GM18517 (cell line): ENCODE measurements around the gene PADI2.

Source experiments
- ATAC-seq: cut with Tn5 transposase; IDR thresholded peaks from one replicate; pipeline ENCODE4 v1.9.1; 2021; ENCODE audit warnings: mild to moderate bottlenecking, moderate library complexity; ENCODE audit not compliant: unreplicated experiment

The PADI2 gene

DNA sequence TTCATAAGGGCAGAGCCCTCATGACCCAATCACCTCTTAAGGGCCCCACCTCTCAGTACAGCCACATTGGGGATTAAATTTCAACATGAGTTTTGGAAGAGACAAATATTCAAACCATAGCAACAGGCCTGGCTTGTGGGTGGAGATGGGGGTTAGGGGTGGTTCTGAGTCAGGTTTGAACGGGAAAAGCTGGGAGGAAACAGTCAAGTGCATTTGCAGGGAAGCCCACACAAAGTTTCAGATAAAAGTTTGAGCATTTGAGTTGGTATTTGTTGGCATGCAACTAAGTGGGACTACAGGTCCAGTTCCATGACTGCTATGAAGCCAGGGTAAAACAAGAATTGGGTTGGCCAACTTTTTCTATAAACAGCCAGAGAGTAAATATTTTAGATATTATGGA is 21.0 kb upstream of the PADI2 start:
- no peak for ATAC-seq

DNA sequence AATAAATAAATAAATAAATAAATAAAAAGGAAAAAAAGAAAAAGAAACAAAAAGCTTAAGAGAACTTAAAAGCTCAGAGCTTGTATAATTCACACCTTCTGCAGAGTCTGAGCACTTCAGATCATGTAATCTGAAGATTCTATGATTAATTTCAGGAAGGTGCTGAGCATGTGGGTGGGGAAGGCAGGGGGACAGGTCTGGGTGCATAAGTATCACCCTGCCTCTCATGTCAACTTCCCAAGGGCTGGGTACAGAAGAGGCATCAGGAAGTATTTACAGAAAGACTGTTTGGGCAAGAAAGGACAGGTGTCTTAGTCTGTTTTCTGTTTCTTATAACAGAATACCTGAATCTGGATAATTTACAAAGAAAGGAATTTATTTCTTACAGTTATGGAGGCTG is 20.4 kb upstream of the PADI2 start:
- no peak for ATAC-seq

DNA sequence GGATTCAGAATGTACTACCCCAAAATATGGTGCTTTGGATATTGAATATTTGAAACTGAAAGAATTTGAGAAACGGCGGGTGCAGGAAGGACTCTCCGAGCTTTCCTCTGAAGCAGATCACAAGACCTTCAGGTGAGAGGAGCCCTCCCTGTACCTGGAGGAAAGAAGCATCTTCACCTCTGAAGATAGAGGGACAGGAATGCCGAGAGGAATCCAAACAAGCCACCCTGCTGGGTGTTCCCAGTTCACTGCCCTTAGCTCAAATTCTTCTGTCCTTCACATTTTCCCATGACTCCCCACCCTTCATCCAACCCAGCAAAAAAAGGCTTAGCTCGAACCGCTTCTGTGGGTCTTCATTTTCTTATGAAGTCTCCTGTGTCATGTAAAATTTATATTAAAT is 18.2 kb upstream of the PADI2 start:
- ATAC-seq, result no peak

DNA sequence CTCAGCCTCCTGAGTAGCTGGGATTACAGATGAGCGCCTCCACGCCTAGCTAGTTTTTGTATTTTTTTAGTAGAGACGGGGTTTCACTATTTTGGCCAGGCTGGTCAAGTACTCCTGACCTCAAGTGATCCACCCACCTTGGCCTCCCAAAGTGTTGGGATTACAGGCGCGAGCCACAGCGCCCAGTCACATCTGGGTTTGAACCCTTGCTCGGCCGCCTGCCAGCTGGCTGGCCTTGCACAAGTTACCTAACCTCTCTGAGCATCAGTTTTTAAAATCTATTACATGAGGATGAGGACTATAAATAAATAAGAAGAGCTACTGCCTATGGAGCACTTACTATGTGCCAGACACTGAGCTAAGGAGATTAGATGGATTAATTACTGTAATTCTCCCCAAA is 17.7 kb upstream of the PADI2 start:
- no peak for ATAC-seq

DNA sequence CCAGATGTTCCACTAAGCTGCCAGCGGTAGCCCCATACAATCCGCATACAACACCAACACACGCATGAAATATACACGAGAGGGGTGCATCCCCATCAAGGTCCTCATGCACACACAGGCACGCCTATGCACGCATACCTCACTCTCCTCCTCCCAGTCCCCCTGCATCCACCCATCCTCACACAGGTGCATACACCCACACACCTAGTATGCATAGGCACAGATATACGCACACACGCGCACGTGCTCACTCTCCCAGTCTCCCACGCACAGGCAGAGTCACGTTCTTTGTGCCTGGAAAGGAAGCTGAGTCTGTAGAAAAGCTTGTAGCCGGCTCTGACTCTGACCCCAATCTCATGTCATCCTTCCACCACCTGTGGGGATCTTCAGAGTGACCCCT is 16.9 kb upstream of the PADI2 start:
- no peak for ATAC-seq

DNA sequence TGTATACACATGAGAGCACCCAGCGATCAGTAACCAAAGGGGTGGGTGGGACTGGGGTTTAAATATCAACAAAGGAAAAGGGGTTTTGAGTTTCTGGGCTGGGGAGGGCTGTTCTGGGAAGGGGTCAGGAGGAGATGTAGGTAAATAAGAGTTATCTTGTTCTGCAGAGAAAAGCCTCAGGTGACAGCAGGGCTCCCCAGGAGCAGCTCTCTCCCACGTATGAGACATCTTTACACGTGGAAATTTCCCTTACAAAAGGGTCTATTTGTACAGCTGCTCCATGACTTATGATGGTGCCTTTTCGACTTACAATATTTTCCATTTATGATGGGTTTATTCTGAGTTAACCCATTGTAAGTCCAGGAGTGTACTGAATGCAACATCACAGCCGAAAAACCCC is 16.3 kb upstream of the PADI2 start:
- no peak for ATAC-seq

DNA sequence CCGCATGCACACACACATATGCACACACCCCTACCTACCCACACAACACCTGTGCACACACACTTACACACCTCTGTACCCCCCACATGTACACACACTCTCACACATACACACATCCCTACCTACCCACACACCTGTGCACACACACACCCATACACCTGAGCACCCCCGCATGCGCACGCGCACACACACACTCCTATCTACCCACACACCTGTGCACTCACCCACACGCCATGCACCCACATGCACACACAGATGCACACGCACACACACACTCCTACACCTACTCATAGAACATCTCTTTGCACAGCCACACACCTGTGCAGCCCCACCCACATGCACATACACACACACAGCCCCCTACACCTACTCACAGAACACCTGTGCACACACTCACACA is 15.5 kb upstream of the PADI2 start:
- ATAC-seq, result no peak

DNA sequence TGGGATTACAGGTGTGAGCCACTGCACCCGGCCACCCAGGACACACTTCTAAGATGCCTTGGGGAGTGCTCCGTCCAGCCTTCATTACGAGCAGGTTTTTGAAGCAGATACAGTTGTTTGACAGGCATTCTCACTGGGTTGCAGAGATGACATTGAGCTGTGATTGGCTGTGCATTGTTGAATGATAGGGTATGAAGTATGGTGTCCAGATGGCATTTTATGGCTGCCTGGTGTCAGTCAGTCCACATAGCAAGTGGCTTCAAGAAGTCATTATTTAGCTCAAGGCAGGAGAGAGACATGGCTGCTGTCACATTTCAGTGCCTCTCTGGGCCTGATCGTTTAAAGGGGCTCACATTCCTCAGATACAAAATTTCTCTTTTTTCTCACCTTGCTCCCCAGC is 14.8 kb upstream of the PADI2 start:
- no peak for ATAC-seq

DNA sequence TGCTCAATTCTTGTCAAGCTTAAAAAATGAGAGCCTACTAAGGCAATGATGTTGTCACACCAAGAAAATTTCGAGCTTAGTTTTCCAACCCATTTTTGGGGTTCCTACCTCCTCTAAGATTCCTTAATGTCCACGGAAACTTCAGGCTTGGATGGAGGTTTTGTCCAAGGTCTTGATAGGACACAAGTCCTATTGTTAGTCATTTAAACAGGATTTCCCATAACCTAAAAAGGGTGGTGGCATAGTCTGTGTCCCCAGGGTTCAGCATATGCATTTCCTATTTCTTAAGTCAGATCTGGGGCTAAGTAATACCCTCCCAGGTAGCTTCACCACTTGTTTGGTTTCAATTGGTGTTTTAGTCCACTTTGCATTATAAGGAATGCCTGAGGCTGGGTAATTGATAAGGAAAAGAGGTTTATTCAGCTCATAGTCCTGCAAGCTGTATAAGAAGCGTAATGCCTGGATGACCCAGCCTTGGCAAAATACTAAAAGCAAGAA is 10.9 kb upstream of the PADI2 start:
- ATAC-seq, result no peak

DNA sequence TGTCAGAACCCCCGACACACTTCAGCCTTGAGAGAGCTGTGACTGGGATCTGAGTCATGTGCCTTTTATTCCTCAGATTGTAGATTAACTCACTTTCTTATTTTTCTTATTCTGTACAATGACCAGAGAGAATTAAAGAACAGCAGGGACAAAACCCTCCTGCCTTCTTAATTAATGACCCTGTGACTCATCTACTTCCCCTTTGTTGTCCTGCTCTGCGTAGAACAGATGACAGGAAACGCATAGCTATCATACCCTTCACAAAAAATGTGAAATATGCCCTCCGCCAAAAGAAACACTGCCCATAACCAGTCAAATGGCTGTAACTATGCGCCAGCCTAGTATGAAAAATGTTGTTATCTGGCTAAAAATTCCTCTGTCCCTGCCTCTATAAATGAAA is 9.1 kb upstream of the PADI2 start:
- no peak for ATAC-seq

DNA sequence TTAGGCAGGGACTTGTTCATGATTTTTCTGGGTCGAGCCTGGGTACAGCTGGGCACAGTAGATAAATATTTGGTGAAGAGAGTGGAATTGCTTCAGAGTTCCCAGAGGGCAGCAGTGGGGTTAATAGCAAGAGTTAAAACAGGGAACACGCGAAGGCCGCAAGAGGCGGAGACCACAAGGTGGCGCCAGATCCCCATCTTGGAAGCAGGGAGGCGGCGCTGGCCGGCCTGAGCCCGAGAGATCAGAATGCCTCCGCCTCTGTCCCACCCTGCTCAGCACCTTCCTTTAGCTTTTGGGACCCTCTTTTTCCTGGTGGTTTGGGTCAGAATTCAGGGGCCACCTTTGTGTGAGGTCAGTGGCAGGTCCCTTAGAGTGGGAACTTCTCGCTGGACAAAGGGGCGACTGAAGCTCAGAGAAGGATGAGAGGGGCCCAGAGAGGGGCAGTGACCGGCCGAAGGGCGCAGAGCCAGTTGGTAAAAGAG is 6.5 kb upstream of the PADI2 start:
- no peak for ATAC-seq

DNA sequence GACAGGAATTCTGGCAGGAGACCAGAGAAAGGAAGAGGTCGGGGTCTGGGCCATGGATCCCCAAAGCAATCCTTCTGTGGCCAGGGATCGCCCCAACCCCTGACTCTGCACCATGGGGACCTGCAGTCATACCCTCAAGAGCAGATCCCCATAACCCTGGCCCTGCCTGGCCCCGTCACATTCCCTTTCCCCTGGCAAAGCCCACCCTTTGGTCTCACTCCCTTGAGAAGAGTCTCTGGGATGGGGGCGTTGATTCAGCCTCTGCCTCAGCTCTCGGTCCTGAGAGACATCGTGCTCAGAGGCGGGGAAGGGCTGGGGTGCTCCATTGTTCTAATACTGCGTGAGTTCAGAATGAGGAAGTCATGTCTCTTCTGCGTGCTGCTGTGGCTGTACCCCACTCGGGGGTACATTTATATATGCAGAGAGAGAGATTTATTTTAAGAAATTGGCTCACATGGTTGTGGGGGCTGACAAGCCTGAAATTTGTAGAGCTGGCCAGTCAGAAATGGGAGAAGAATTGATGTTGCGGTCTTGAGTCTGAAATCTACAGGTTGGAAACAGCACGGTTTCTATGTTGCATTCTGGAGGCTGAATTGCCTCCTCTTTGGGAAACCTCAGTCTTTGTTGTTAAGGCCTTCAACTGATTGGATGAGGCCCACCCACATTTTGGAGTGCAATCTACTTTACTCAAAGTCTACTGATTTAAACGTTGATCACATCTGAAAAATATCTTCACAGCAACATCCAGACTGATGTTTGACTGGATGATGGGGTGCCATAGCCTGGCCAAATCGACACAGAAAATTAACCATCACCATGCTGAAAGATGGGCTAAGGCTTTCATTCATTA is 4.2 kb upstream of the PADI2 start:
- ATAC-seq, result no peak

DNA sequence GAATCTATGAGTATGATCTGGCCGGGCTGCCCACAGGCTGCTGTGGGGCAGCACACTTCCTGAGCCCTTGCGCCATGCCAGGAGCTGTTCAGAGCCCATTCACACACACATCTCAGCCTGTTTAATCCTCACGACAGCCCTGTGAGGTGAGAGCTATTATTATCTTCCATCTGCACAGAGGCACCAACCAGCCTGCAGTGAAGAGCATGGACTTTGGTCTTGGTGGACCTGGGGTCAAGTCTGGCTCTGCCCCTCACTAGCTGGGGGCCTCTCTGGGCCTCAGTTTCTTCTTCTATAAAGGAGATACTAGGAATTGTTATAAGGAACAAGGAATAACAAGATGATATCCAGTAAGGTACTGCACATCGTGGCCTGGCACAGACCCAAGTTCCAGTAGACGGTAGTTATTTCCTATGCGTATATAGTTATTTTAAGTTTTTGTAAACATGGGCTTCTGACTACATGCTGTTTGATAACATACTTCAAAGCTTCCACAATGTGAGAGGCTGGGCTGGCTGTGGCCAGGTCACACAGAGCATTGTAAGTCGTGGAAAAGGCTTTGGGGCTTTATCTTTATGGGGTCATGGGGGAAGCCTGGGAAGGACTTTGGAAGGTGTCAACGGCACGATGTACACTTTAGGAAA is 3.4 kb upstream of the PADI2 start:
- ATAC-seq, result no peak

DNA sequence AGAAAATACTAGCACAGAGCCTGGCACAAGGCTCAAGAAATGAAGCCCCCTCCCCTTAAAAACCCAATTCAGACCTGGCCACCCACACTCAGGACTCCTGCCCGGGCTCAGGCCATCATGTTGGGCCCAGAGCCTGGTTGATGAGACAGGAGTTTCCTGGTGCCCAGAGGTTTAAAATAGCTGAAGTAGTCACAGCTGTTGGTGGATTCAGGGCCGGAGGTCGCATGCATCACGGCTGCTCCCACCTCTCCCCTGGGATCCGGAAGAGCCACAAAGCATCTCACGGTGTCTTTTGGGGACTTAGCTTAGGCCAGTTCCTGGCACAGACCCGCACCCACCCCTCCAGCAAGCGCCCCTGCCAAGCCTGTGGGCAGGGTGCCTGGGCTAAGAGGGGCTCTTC is 2.6 kb upstream of the PADI2 start:
- no peak for ATAC-seq

DNA sequence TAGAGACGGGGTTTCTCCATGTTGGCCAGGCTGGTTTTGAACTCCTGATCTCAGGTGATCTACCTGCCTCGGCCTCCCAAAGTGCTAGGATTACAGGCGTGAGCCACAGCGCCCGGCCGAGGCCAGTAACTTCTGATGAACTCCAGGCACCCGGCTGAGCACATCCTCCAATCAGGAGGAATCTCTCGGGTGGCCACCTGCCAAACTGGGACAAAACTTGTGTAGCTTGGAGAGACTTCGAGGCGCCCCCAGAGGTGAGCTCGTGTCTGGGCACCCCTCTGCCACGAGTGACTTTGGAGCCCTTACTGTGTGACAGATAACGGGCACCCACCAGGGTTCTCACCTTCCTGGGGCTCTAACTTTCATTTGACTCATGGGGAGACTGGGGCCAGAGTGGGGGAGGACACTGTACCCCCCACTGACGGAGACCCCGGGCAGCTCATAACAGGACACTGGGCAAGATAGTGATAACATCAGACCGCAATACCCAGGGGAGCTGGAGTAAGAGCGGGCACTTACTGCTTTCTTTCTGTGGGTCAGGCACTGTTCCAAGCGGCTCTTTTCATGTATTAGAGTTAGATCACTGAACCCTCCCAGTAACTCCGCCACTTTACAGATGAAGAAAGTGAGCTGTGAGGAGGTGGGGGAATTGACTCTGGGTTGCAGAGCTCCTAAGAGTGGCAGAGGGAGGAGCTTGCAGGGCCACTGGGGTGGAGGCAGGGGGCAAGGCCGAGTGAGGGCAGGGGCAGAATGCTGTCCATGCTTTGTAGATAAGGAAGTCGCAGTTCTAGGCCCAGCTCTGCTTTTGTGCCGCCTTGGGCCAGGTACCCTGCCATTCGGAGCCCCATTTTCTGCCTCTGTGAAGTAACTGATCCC is 1.9 kb upstream of the PADI2 start:
- ATAC-seq, result no peak

DNA sequence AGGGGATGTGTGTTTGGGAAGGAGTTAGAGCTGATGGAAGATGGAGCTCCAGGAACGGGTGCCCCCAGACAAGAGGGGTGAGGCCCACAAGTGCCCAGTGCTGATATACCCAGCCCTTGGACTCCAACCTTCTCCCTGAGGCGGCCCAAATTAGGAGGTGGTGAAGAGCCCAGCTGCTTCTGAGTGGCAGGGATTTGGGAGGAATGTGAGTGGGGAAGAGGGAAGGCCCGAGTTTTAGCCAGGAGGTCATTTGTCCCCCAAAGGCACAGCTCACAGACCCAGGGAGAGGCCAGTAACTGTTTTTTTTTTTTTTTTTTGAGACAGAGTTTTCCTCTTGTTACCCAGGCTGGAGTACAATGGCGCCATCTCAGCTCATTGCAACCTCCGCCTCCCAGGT is 1.2 kb upstream of the PADI2 start:
- ATAC-seq, result no peak

DNA sequence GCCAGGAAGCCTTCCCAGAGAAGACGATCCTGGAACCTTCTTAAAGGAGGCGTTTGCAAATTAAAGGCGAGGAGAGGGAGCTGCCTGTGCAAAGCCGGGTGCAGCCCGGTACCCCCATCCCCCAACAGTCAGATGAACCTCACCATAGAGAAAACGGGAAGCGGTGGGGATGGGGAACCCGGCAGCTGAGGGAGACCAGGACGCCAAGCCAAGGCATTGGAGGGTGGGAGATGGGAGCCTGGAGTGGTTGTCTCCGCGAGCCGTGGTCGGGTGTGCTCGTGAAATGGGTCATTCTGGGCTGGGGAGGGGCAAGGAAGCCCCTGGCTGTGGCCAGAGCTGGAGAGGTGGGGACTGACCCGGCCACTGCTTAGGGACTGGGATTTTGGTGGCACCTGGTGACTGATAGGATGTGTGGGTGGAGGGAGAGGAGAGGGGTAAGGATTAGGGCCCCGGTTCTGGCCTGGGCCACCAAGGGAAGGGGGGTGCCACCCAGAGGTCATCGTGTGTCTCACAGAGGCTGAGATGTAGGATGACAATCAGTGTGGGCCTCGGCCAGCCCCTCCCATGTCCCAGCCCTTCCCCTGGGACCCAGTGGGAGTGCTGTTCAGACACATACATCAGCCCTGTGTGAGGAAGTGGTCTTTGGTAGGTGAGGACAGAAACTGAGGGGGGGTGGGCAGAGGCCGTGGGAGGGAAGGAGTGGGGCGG is 676 bp upstream of the PADI2 start:
- no peak for ATAC-seq

DNA sequence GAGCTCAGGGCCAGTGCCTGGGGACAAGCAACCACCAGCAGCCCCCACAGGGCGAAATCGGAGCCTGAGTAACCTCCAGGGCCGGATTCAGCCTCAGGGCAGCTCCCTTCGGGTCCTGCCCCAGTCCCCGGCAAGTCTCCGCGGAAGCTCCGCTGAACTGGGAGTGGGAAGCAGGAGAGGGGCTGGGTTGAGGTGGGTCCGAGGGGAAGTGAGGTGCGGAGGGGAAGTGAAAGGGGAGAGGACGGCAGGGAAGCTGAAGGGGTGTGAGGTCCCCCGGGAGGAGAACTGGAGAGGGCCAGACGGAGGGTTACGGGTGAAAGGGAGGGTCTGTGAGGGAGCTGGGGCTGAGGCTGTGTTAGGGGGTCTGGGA is 560 bp downstream of the PADI2 start:
- no peak for ATAC-seq

DNA sequence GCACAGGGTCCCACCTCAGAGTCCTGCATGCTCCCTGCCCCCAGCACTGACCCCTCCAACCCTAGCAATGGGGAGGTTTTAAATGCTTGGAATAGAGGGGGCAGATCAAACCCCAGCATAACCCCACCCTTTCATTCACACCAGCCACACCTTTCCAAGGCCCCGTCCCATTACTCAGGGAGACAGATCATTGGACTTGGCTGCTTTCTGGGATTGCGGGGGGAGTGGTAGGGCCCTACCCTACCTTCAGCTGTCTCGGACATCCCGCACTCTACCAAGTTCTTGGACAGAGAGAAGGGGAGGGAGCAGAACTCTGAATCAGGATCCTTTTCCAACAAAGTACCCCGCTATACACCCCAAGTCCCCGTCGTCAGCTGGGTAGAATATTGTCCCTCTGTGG is 983 bp downstream of the PADI2 start:
- no peak for ATAC-seq

DNA sequence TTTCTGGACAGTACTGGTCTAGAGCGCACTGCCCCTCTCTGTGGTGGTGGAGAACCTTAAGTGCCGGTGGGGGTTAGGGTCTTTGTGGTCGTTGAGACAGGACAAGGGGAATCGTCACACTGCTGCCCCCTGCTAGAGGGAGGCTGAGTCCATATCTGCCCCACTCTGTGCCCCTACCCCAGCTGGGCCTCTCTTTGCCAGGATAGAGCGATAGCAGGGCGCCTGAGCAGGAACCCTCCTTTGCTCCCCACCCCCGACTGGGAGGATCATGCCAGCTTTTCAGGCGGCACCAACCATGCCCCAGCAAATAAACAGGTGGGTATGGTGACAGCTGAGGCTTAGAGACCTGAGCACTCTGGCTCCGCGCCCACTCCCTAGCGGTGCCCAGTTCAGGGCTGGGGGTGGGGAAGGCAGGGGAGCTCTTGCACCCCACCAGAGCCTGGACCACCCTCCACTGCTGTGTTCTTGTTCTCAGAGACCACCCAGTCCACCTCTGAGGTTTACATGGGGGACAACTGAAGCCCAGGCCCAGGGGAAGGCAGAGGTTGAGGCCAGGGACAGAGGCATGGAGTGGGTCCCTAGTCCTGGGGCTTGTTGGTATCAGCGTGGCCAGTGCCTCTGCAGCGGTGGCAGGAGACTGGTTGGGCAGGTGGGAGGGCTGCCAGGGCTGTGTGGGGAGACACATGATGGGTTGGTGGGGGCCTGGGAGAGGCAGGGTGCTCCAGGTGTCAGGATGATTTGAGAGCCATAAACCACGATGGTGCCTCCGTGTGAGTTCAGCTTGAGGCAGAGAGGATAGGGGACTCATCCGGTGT is 1.6 kb downstream of the PADI2 start:
- ATAC-seq, result no peak
